HEK293T (cell line): ENCODE results near the gene TUBGCP3.

Source experiments
- BHLHE40 ChIP-seq: fragments of 450-650 bp; IDR thresholded peaks from 2 replicates; pipeline ENCODE4 v1.6.1; 2016; ENCODE audit warnings: mild to moderate bottlenecking, moderate library complexity, borderline replicate concordance
- FOXM1 ChIP-seq: fragments of 450-650 bp; IDR thresholded peaks from 2 replicates; pipeline ENCODE4 v1.6.1; 2017; ENCODE audit warnings: mild to moderate bottlenecking, borderline replicate concordance
- HDGF ChIP-seq: fragments of 450-650 bp; IDR thresholded peaks from 2 replicates; pipeline ENCODE4 v1.6.1; 2017; ENCODE audit warnings: antibody characterized with exemption, borderline replicate concordance
- L3MBTL2 ChIP-seq: fragments of 450-650 bp; conservative IDR thresholded peaks from 2 replicates; pipeline ENCODE4 v1.6.1; 2016; ENCODE audit warnings: mild to moderate bottlenecking
- SP1 ChIP-seq: fragments of 450-650 bp; IDR thresholded peaks from 2 replicates; pipeline ENCODE4 v1.6.1; 2017
- TARDBP ChIP-seq: fragments of 450-650 bp; IDR thresholded peaks from 2 replicates; pipeline ENCODE4 v1.6.1; 2016

DNA sequence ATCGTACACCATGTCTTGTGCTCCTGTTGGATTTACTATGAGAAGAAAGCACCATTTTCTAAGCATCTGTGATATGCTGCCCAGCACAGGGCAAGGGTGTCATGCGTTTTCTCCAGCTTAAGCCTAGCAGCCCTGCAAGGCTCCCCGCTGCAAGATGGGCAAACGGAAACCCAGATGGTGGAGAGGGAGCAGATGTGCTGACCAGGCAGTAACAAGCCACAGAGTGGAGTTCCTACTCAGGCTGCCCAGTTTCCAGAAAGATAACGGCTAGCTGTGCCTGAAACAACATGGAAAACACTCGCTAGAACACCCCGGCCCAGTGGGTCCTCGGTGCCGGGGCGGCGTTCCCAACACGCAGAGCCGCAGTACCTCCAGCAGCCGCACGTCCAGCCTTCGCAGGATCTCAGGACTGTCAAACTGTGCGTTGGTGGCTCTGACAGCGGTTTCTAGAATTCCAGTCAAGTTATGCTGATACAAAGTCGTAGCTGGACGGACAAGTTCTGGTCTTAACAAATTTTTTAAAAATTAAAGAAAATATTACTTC, 68.4 kb downstream of the TUBGCP3 start:
- TF ChIP-seq FOXM1 (no peak), SP1 (no peak), TARDBP (no peak), L3MBTL2 (no peak), BHLHE40 (no peak), HDGF (no peak)
